NT2/D1 (cell line): ENCODE measurements around the gene AGRP.

Source experiments
- SUZ12 ChIP-seq: IDR thresholded peaks from 2 replicates; pipeline ENCODE4 v1.6.1; 2011; ENCODE audit not compliant: insufficient read length, insufficient read depth; ENCODE audit errors: extremely low read depth
- YY1 ChIP-seq: IDR thresholded peaks from 2 replicates; pipeline ENCODE4 v1.6.1; 2011; ENCODE audit not compliant: insufficient read length, insufficient read depth

DNA sequence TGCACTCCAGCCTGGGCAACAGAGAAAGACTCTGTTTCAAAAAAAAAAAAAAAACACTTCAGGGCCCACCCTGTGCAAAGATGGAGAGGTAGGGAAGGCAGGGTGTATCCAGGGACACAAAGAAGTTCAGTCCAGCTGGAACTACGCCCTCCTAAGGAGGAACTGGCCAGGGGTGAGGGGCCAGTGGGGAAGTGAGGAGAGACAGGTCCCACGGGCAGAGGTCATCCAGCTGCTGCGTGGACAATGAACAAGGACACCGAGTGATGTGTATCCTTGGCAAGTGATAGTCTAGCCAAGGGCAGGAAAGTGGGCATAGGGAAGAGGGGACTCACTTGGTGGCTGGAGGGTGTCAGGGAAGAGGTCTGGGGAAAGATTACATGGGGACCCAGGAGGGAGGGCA, 35.9 kb upstream of the AGRP start:
- no peak for TF ChIP-seq YY1
- TF ChIP-seq SUZ12 = no peak
